ENCODE results near the gene EMC1.
"Not testable (repeated sequence)": the region's sequence is repeated elsewhere in the genome, so short reads cannot be mapped to it uniquely, and the experiment has no call there.

The EMC1 gene

GRCh38 chr1:19251305-19252196 lies at the start of gene EMC1, which contains the start of gene MRTO4:
Gene EMC1 (minus strand): TSS chr1:19251524. CDS start chr1:19251509, 15 bp downstream.
Gene MRTO4 (plus strand): TSS chr1:19251805. CDS start chr1:19251836, 31 bp downstream.
- peak; percentile 95 for DNase-seq

GRCh38 chr1:19300211-19300610 lies 48.9 kb upstream of the EMC1 start:
- no peak for DNase-seq

GRCh38 chr1:19294638-19295037 lies 43.3 kb upstream of the EMC1 start:
- no peak for DNase-seq

DNA sequence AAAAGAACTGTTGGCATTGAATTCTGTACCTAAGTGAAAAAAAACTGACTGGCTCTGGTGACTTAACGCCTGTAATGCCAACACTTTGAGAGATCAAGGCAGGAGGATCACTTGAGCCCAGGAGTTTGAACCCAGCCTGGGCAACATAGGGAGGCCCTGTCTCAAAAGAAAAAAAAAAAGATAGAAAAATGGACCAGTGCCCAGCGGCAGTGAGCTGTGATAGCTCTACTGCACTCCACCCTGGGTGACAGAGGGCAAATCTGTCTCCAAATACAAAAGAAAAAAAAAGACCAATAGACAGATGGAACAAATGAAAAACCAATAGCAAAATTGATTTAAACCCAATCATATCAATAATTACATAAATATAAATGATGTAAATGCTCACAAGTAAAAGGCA lies 37.9 kb upstream of the EMC1 start:
- no peak for DNase-seq

GRCh38 chr1:19288324-19289241 lies 37.3 kb upstream of the EMC1 start, which contains the start of gene AKR7A3:
Gene AKR7A3 (minus strand): TSS chr1:19288770. CDS start chr1:19288709, 61 bp downstream.
- peak; percentile 81 for DNase-seq

DNA sequence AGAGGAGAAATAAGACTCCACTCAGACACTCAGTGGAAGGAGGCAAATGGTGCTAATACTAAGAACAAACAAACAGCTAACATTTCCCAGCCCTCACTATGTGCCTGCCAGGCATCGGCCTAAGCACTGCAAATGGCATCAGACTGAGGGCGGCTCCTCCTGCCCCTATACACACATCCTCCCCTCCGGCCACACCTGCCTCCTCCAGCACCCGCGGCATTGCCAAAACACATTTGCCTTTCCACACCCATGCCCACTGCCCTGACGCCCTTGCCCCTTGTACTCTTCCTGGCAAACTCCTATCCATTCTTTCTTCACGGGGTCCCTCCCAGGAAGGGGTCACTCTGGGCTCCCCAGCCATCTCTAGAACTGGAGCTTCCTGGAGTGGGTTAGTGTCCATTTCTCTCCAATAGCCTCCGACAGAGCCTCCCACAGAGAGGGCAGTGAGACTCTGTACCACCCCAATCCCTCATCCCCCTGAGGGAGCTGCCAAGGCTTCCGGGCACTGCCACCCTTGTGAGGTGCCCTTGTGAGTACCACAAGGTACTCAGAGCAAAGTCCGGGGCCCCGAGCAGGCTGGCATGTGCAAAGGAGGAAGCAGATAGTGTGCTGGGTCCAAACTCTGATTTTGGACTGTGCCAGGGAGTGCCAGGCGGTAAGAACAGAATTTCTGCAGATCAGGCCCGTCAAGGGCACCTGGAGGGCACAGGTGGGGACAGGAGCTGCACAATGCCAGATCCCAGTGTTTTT lies 36.3 kb upstream of the EMC1 start:
- DNase-seq: no peak

- DNase-seq: not testable (repeated sequence)
These were observed 34.5 kb upstream of the EMC1 start for GRCh38 chr1:19285807-19286206.

- DNase-seq: not testable (repeated sequence)
These were observed 34.0 kb upstream of the EMC1 start for GRCh38 chr1:19285366-19285765.

- DNase-seq: no peak
These were observed 33.6 kb upstream of the EMC1 start for GRCh38 chr1:19284881-19285280.

GRCh38 chr1:19283891-19284290 lies 32.6 kb upstream of the EMC1 start:
- no peak for DNase-seq

GRCh38 chr1:19274636-19275035 lies 23.3 kb upstream of the EMC1 start:
- DNase-seq: no peak

DNA sequence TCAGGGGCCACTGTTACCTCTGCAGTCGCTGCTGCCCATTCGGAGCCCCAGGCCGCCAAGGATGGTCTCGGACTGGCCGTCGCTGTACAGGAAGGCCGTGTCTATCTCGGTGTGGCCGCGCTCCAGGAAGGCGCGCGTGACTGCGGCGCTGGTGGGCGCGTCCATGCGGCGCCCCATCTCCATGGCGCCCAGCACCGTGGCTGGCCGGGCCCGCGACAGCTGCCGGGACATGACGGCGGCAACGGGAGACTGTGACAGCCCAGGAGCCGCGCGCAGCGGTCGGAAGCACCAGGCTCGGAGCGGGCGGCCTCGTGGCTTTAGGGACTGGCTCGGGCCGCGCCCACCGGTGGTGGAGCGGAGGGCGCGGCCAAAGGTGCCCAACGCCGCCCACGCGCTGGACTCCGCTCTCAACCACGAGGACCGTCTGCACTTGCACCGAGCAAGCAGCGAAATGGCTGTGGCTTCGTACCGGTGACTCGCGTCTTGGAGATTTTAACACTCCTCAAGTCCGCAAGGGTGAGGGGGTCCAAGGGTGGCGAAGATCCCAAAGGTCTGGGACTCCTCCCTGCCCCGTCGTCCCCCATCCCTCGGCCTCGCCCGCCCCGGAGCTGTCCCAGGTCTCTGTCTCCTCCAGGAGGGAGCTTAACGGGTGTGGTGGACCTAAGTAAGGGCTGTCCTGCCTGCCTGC lies 22.7 kb upstream of the EMC1 start:
- not testable (repeated sequence) for DNase-seq

GRCh38 chr1:19273106-19273843 lies 22.0 kb upstream of the EMC1 start:
- no peak for DNase-seq

DNA sequence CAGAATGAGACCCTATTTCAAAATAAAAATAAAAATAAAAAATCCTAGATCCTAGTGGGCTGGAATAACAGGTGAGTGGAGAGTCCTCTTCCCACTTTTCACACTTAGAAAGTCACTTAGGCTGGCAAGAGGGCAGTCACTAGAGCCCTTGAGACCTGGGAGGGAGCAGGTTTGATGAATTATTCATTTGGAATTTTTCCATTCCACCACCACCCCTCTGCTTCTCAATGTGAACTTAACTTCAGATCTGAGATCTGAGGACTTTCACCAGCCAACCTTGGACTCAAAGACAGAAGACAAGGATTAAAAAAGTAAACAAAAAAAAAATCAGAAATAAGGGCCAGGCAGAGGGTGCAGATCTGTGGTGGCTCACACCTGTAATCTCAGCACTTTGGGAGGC lies 20.7 kb upstream of the EMC1 start:
- DNase-seq: no peak

- DNase-seq: not testable (repeated sequence)
These were observed 19.0 kb upstream of the EMC1 start for GRCh38 chr1:19270343-19270730.

GRCh38 chr1:19269427-19270342 lies 18.4 kb upstream of the EMC1 start:
- not testable (repeated sequence) for DNase-seq

DNA sequence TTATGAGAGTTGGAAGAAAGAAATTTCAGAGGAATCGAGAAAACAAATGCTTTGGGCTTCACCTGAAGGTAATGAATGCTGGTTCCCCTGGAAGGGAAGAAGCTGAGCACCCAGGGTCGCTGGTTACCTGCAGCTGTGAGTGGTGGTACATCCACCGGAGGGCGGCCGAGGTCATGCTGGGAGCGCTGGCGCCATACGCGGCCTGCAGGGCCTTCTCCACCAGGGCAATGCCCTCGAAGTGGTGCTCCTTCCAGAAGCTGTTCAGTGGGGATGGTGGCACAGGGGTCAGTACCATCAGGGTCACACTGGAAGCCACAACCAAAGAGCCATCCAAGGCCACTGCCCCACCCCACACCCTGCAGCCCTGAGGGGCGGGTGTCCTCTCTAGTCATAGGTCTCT lies 17.1 kb upstream of the EMC1 start:
- no peak for DNase-seq

DNA sequence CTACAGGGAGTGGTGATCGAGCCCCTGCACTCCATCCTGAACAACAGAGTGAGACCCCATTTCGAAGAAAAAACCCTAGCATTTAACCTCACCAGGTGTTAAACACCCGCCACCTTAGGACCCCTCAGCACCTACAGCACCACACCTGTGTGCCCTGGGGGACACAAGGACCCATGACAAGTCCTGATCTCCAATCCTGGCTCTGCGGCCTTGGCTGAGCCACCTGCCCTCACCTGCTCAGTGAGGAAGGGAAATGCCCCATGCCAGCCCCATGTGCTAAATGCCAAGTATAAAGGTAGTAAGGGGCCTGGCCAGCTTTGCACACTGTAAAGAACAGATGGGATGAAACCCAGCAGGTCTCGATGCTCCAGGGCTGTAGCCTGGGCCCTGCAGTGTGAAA lies 11.4 kb upstream of the EMC1 start:
- no peak for DNase-seq

GRCh38 chr1:19262047-19262446 lies 10.7 kb upstream of the EMC1 start:
- no peak for DNase-seq

Data from activated CD4-positive, alpha-beta T cell treated with anti-CD3 and anti-CD28 coated beads for 48 hours (primary cell).